ENCODE results near the gene ACOT6. TPM values are rescaled to one million over a fixed set of nuclear protein-coding genes. Genes with fewer than 3 reads are reported as not detected.
"Not testable (repeated sequence)": the region's sequence is repeated elsewhere in the genome, so short reads cannot be mapped to it uniquely, and the experiment has no call there.

The ACOT6 gene
- total RNA-seq, 4 donors from 2014 or later: 0.63 TPM; not detected in 3

DNA sequence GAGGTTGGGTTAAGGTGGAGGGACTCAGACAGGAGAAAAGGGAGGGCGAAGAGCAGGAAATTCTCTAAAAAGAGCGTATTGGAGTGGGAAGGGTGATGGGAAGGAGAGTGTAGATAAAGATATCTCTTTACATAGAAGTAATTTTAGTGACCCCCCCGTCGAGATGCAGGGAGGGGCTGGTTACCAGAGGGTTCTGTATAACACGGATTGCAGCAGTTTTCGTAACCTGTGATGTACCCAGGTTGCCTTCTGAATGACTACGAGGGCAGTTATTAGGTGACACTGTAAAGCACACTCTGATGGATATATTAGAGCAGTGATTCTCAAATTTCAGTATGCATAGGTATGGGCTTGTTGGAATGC lies 32.9 kb downstream of the ACOT6 start:
- no peak for ATAC-seq (ENCODE audit: low FRiP score)
- no peak for DNase-seq (ENCODE audit: low spot score)

DNA sequence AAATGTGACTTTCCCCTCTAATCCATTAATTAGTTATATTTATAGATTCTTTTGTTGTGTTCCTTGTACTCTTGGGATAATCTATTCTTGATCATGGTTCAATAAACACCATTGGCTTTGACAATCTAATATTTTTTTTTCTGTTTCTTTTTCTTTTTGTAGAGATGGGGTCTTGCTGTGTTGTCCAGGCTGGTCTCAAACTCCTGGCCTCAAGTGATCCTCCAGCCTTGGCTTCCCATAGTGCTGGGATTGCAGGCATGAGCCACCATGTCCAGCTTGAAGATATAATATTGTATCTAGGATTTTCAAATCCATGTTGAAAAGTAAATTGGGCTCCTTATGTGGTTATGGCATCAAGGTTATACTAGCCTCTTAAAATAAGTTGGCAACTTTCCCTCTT lies 38.7 kb downstream of the ACOT6 start:
- DNase-seq (ENCODE audit: low spot score): no peak
- ATAC-seq (ENCODE audit: low FRiP score): no peak
- TF ChIP-seq, protein P1, sequence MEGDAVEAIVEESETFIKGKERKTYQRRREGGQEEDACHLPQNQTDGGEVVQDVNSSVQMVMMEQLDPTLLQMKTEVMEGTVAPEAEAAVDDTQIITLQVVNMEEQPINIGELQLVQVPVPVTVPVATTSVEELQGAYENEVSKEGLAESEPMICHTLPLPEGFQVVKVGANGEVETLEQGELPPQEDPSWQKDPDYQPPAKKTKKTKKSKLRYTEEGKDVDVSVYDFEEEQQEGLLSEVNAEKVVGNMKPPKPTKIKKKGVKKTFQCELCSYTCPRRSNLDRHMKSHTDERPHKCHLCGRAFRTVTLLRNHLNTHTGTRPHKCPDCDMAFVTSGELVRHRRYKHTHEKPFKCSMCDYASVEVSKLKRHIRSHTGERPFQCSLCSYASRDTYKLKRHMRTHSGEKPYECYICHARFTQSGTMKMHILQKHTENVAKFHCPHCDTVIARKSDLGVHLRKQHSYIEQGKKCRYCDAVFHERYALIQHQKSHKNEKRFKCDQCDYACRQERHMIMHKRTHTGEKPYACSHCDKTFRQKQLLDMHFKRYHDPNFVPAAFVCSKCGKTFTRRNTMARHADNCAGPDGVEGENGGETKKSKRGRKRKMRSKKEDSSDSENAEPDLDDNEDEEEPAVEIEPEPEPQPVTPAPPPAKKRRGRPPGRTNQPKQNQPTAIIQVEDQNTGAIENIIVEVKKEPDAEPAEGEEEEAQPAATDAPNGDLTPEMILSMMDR (IDR thresholded peaks at IDR 0.05): no peak

More for the DNA sequence above, 32.9 kb downstream of the ACOT6 start:
- TF ChIP-seq, protein P1 (IDR thresholded peaks at IDR 0.05): no peak

DNA sequence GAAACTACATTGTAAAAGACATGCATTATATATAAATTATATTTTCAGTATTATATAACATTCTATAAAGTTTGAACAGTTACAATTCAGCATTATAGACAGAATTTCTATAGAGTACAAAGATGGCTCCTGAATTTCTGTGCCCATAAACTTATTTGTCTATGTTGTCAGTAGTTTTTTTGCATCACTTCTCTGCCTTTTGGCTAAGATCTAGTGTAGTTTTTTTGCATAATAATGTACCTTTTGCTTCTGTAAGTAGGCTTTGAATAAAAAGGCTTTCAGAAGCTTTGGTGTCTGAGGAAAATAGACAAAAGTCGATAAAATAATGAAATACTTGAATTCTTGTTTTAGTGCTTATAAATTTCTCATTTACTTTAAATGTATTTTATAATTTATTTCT lies 43.5 kb downstream of the ACOT6 start:
- no peak for DNase-seq (ENCODE audit: low spot score)
- no peak for ATAC-seq (ENCODE audit: low FRiP score)
- TF ChIP-seq, protein P1 (IDR thresholded peaks at IDR 0.05): no peak

DNA sequence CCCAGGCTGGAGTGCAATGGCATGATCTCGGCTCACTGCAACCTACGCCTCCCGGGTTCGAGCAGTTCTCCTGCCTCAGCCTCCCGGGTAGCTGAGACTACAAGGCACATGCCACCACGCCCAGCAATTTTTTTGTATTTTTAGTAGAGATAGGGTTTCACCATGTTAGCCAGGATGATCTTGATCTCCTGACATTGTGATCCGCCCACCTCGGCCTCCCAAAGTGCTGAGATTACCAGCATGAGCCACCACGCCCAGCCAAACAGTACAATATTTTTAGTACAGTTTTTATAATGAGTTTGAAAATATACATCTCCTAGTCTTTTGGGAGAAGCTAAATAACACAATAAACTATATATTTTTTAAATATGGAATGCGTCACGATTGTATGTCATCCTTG lies 46.9 kb downstream of the ACOT6 start:
- not testable (repeated sequence) for ATAC-seq (ENCODE audit: low FRiP score); DNase-seq (ENCODE audit: low spot score)

DNA sequence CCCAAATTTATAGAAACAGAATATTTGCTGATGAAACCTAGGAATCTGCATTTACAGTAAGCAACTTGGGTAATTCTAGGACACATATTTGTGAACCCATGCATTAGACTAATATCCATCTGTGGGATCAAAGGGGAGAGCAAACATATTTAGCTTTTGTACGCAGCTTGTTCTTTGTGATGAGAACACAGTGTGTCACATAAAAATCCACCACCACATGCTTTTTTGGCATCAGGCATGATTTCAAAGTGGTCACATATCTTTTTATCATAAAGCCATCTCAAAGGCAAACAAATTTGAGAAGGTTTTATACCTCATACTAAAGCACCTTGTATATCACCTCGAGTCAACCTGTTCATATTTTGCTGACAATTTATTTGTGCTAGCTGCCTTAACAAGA lies 48.2 kb downstream of the ACOT6 start:
- TF ChIP-seq, protein P1 (IDR thresholded peaks at IDR 0.05): no peak
- no peak for ATAC-seq (ENCODE audit: low FRiP score)
- DNase-seq (ENCODE audit: low spot score): no peak

DNA sequence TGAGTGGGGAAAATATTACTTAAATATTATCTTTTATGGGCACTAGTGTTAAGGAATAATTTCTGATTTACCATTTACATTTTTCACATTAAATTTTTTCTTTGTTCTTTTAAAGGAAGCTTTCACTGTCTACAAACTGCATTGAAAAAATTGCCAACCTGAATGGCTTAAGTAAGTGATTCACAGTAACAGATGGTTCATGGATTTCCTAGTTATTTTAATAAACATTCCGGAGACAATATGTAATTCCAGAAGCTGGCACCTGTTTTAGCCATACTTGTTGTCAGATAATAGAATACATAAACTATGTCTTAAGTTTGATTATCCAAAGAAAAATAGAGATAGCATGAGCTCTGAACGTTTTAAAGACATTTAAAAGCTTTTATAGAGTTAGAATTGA lies 49.6 kb downstream of the ACOT6 start:
- TF ChIP-seq, protein P1 (IDR thresholded peaks at IDR 0.05): no peak
- DNase-seq (ENCODE audit: low spot score): no peak
- ATAC-seq (ENCODE audit: low FRiP score): no peak

DNA sequence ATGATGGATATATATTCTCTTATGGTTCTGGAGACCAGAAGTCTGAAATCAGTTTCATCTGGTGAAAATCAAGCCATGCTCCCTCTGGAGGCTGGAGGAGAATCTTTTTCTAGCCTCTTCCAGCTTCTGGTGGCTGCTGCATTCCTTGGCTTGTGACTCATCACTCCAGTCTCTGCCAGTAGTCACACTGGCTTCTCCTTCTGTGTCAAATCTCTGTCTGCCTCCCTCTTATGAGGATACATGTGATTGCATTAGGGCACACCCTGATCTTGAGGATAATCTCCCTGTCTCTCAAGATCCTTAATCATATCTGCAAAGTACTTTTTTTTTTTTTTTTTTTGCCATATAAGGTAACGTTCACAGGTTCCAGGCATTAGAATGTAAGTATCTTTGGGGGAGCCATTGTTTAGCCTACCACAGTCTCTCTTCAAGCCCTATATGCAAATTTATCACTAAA lies 50.2 kb downstream of the ACOT6 start:
- TF ChIP-seq, protein P1 (IDR thresholded peaks at IDR 0.05): no peak
- no peak for DNase-seq (ENCODE audit: low spot score)
- no peak for ATAC-seq (ENCODE audit: low FRiP score)

All from omental fat pad (tissue), 4 donors.